ENCODE measurements around the gene MAN1C1.
"Not testable (repeated sequence)": the region's sequence is repeated elsewhere in the genome, so short reads cannot be mapped to it uniquely, and the experiment has no call there.

The MAN1C1 gene

DNA sequence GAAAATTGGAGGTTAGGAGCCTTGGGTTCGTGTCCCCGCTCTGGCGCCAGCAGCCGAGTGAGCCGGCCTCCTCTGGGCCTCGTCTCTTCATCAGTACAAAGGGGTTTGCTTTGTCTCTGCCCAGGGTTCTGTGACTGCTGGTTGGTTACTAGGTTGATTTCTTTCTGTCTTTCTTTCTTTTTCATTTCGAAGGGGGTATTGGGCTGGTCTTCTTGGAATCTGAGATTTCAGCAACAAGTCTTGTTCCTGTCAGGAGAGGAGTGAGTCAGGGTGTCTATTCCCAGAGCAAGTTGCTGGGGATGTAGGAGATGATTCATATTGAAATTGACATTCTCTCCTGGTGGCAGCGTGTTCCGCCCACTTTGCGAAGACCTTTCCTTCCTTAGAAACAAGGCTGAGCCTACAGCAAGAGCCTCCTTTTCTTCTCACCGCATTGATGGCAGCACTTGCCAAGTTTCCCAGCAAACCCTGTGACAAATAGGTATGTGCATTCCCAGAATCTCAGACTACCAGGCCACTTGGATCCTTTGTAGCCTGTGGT lies 79.2 kb downstream of the MAN1C1 start:
- peak overlapping the region in 1 of 3 experiments; percentile 35 for H3K4me3 Mint-ChIP-seq
- TF ChIP-seq, protein P1, sequence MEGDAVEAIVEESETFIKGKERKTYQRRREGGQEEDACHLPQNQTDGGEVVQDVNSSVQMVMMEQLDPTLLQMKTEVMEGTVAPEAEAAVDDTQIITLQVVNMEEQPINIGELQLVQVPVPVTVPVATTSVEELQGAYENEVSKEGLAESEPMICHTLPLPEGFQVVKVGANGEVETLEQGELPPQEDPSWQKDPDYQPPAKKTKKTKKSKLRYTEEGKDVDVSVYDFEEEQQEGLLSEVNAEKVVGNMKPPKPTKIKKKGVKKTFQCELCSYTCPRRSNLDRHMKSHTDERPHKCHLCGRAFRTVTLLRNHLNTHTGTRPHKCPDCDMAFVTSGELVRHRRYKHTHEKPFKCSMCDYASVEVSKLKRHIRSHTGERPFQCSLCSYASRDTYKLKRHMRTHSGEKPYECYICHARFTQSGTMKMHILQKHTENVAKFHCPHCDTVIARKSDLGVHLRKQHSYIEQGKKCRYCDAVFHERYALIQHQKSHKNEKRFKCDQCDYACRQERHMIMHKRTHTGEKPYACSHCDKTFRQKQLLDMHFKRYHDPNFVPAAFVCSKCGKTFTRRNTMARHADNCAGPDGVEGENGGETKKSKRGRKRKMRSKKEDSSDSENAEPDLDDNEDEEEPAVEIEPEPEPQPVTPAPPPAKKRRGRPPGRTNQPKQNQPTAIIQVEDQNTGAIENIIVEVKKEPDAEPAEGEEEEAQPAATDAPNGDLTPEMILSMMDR (IDR thresholded peaks at IDR 0.05; ENCODE audit: unreplicated experiment in 3 of 3): no peak
- no peaks in the 10 kb centered on the region for H3K27me3 Mint-ChIP-seq (ENCODE audit: low read depth)
- no peaks in the 10 kb centered on the region for H3K36me3 Mint-ChIP-seq (ENCODE audit: low read depth)
- peaks cover 68% of the 10 kb centered on the region for H3K4me1 Mint-ChIP-seq
- no peaks in the 10 kb centered on the region for H3K9me3 Mint-ChIP-seq
- peak overlapping the region; percentile 94 to 99 (median 97) for H3K27ac Mint-ChIP-seq

DNA sequence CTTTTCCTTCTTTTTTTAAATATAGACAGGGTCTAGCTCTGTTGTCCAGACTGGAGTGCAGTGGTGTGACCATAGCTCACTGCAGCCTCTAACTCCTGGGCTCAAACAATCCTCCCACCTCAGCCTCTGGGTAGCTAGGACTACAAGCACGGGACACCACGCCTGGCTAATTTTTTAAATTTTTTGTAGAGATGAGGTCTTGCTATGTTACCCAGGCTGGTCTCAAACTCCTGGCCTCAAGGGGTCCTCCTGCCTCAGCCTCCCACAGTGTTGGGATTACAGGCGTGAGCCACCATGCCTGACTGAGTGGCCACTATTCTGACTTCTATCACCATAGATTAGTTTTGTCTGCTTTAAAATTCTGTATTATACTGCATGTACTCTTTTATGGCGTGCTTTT lies 80.1 kb downstream of the MAN1C1 start:
- Mint-ChIP-seq H3K4me1 (peaks cover 70% of the 10 kb centered on the region), H3K27ac (peak overlapping the region; percentile 70 to 97 (median 84))
- not testable (repeated sequence) for H3K27me3 Mint-ChIP-seq (ENCODE audit: low read depth); H3K36me3 Mint-ChIP-seq (ENCODE audit: low read depth); H3K4me3 Mint-ChIP-seq; H3K9me3 Mint-ChIP-seq

DNA sequence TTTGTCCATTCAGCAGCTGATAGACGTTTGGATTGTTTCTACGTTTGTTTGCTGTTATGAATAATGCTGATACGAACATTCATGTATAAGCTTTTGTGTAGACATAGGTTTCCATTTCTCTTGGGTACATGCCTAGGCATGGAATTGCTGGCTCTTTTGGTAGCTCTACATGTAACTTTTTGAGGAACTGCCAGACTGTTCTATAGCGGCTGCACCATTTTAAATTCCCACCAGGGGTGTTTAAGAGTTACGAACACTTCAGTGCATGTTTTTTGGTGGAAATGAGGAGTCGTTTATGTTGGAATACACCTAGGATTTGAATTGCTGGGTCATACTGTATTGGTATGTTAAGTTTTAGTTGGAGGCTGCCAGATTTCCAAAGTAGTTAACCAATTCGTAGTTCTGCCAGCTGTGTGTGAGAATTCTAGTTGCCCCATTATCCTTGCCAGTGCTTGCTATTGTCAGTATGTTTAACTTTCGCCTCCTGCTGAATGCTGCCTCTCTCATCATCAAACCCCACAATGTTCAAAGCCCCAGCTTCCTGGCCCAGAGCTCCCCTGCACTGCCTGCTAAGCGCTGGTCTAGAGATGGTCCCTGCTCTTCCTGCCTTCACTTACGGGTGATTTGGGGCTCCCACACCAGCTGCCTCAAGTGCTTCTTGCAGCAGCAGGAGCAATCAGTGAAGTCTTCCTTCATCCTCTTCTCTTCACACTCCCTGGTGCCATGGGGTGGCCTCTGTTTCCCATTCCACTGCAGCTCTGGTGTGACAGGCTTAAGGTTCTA lies 81.0 kb downstream of the MAN1C1 start:
- Mint-ChIP-seq H3K4me3 (no peak overlapping the region), H3K9me3 (no peaks in the 10 kb centered on the region), H3K27ac (peak overlapping the region; percentile 70 to 97 (median 84)), H3K27me3 (ENCODE audit: low read depth) (no peaks in the 10 kb centered on the region), H3K36me3 (ENCODE audit: low read depth) (no peaks in the 10 kb centered on the region), H3K4me1 (peaks cover 74% of the 10 kb centered on the region)
- TF ChIP-seq, protein P1 (IDR thresholded peaks at IDR 0.05; ENCODE audit: unreplicated experiment in 3 of 3): peak in 2 of 3 experiments; percentile 13 to 29

DNA sequence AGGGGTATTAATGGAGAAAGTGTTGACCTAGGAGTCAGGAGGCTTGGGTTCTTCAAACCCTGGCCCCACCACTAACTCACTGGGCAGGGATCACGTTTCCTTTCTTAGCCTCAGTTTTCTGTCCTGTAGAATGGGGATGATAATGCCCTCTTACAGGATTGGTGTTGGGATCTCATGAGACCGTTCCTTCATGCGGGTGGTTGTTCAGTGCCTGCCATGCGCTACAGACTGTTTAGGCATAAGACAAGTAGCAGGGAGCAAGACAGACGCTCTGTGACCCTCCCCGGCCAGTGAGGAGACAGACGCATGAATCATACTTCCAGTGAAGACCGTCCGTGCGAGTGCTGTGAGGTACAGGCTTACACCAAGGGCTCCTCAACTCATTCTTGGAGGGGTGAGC lies 81.7 kb downstream of the MAN1C1 start:
- Mint-ChIP-seq H3K27me3 (ENCODE audit: low read depth) (no peaks in the 10 kb centered on the region), H3K9me3 (no peaks in the 10 kb centered on the region), H3K36me3 (ENCODE audit: low read depth) (no peaks in the 10 kb centered on the region), H3K27ac (peak overlapping the region in 2 of 3 experiments; percentile 84 to 97), H3K4me1 (peaks cover 72% of the 10 kb centered on the region), H3K4me3 (no peak overlapping the region)
- TF ChIP-seq, protein P1 (IDR thresholded peaks at IDR 0.05; ENCODE audit: unreplicated experiment in 3 of 3): no peak

DNA sequence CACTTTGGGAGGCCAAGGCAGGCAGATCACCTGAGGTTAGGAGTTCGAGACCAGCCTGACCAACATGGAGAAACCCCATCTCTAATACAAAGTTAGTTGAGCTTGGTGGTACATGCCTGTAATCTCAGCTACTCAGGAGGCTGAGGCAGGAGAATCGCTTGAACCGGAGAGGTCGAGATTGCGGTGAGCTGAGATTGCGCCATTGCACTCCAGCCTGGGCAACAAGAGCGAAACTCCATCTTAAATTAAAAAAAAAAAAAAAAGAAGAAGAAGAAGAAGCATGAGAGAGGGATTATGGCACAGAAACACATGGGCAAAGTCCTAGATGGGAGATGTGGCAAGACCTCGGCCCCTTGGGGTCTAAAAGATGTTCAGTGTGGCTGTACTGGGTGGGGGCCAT lies 82.5 kb downstream of the MAN1C1 start:
- not testable (repeated sequence) for H3K4me3 Mint-ChIP-seq; H3K27me3 Mint-ChIP-seq (ENCODE audit: low read depth); H3K36me3 Mint-ChIP-seq (ENCODE audit: low read depth); H3K9me3 Mint-ChIP-seq
- Mint-ChIP-seq H3K4me1 (peaks cover 73% of the 10 kb centered on the region), H3K27ac (peak overlapping the region in 2 of 3 experiments; percentile 63 to 93)

DNA sequence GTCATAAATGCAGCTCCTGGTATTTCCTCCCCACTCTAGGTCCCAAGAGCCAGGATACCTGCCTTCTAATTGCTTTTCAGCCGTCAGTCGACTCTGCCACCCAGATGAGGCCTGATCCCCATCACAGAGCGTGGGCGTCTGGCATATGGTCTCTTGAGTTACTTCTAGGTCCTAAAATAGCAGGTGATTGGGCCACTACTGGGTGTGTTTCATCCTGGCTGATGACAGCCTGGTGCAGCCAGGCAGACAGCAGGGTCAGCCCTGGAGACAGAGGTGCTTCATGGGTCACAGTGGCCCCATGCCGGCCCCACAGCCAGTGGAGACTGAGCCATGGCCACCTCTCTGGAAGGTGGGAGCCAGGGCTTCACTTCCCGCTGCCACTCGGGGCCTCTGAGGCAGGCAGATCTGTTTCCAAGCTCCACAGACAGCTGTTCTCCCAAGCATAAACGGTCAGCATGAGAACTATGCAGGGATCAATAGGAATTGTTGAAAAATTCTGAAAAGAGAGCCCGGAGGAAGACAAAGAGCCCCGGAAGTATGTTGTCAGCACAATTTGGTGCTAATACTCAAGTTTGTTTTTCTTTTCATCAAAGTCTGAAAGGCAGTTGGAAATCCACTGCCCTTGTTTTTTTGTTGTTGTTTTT lies 83.0 kb downstream of the MAN1C1 start:
- Mint-ChIP-seq H3K27ac (peak overlapping the region; percentile 7 to 93 (median 63)), H3K9me3 (no peaks in the 10 kb centered on the region), H3K27me3 (ENCODE audit: low read depth) (no peaks in the 10 kb centered on the region), H3K4me1 (peaks cover 75% of the 10 kb centered on the region), H3K36me3 (ENCODE audit: low read depth) (no peaks in the 10 kb centered on the region), H3K4me3 (peak overlapping the region in 1 of 3 experiments; percentile 42)
- TF ChIP-seq, protein P1 (IDR thresholded peaks at IDR 0.05; ENCODE audit: unreplicated experiment in 3 of 3): no peak

Measured in nephron (organoid).